ENCODE data around the gene LRP1B.

The LRP1B gene

DNA sequence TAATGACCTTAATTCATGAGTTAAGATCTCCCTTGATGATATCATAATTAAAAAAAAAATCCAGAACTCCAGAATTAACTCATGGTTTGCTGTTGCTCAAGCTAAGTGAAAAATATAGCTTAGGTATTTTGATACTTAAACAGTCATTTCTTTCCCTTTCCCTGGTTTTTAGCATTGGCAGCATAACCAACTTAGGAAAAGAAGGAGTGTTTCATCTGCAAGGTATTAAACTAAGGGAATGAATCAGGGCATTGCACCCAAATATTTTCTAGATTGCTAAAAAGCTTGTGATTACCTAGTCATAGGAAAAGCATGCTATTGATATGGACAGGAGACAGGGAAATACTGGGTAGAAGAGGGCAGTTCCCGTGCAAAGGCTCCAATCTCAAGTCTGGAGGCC is 207.2 kb downstream of the LRP1B start:
- H3K4me2 ChIP-seq (ENCODE audit: low read length) = no peak overlapping the region
- H2BK120ac ChIP-seq (ENCODE audit: low read depth, low read length) = no peak overlapping the region
- no peaks in the 10 kb centered on the region for H3K4me1 ChIP-seq (ENCODE audit: control insufficient read depth, low read depth, low read length)
- H3K27me3 ChIP-seq (ENCODE audit: insufficient read depth, low read length, poor library complexity) = no peaks in the 10 kb centered on the region
- no peak overlapping the region for H3K27ac ChIP-seq (ENCODE audit: low read depth, low read length)
- H2AK5ac ChIP-seq (ENCODE audit: low read length) = no peak overlapping the region
- DNase-seq = no peak
- no CpG with 5 or more reads among the region's 1 CpG for WGBS (ENCODE audit: extremely low coverage, insufficient coverage, low lambda C conversion rate)
- H2BK15ac ChIP-seq (replicated peaks; ENCODE audit: low read depth) = no peak overlapping the region
- H3K36me3 ChIP-seq (ENCODE audit: control insufficient read depth, insufficient read depth, low read length) = no peaks in the 10 kb centered on the region
- H3K4me3 ChIP-seq (ENCODE audit: low read length) = no peak overlapping the region
- H4K5ac ChIP-seq (ENCODE audit: low read length) = no peak overlapping the region
- no peak overlapping the region for H3K18ac ChIP-seq (ENCODE audit: low read length)
- H3K79me2 ChIP-seq (ENCODE audit: control insufficient read depth, insufficient read depth, low read length) = no peaks in the 10 kb centered on the region
- no peak overlapping the region for H3K9ac ChIP-seq (ENCODE audit: low read length)
- H3K23ac ChIP-seq (ENCODE audit: low read length) = no peak overlapping the region
- no peaks in the 10 kb centered on the region for H3K79me1 ChIP-seq (ENCODE audit: low read length)
- no peak overlapping the region for H2BK5ac ChIP-seq (ENCODE audit: low read length)
- H4K8ac ChIP-seq (ENCODE audit: low read depth, low read length) = no peak overlapping the region
- H3K4ac ChIP-seq (ENCODE audit: low read depth, low read length) = no peak overlapping the region
- H3K56ac ChIP-seq (ENCODE audit: low read length) = no peak overlapping the region

DNA sequence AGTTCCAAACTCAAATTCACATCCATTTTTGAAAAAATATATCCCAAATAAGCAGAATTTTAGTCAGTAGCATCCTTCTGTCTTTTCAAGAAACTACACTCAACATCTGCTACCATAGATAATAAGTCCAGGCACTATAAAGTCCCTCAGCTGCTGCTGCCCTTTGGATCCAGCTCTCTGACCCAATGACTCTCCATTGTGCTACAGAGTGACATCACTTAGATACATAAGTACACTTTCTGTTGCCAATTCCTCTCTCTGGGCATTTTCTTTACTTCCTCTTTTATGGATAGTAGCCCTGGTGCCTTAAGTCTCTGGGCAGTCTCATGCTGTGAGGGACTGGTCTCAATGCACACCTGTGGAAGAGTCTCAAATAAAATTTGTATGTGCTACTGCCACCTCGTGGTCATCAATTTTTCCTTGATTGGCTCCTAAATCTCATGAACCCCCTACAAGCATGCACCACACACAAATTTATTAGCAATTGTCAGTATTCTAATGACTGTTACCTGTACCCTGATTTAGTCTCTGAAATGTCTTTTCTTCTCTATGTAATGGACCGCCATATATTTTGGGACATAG is 219.2 kb downstream of the LRP1B start:
- Histone ChIP-seq H3K36me3 (ENCODE audit: control insufficient read depth, insufficient read depth, low read length) (no peaks in the 10 kb centered on the region), H4K8ac (ENCODE audit: low read depth, low read length) (no peak overlapping the region), H3K9ac (ENCODE audit: low read length) (no peak overlapping the region), H3K4me3 (ENCODE audit: low read length) (no peak overlapping the region), H2BK5ac (ENCODE audit: low read length) (no peak overlapping the region), H2BK120ac (ENCODE audit: low read depth, low read length) (no peak overlapping the region), H3K23ac (ENCODE audit: low read length) (no peak overlapping the region), H3K4me2 (ENCODE audit: low read length) (no peak overlapping the region), H3K56ac (ENCODE audit: low read length) (no peak overlapping the region), H3K79me2 (ENCODE audit: control insufficient read depth, insufficient read depth, low read length) (no peaks in the 10 kb centered on the region), H2BK15ac (replicated peaks; ENCODE audit: low read depth) (no peak overlapping the region), H3K79me1 (ENCODE audit: low read length) (no peaks in the 10 kb centered on the region), H3K4me1 (ENCODE audit: control insufficient read depth, low read depth, low read length) (no peaks in the 10 kb centered on the region), H3K18ac (ENCODE audit: low read length) (no peak overlapping the region), H3K27ac (ENCODE audit: low read depth, low read length) (no peak overlapping the region), H4K5ac (ENCODE audit: low read length) (no peak overlapping the region), H3K27me3 (ENCODE audit: insufficient read depth, low read length, poor library complexity) (no peaks in the 10 kb centered on the region), H2AK5ac (ENCODE audit: low read length) (no peak overlapping the region), H3K4ac (ENCODE audit: low read depth, low read length) (no peak overlapping the region)
- DNase-seq = peak; percentile 67
- WGBS (ENCODE audit: extremely low coverage, insufficient coverage, low lambda C conversion rate) = no CpG with 5 or more reads among the region's 2 CpGs

DNA sequence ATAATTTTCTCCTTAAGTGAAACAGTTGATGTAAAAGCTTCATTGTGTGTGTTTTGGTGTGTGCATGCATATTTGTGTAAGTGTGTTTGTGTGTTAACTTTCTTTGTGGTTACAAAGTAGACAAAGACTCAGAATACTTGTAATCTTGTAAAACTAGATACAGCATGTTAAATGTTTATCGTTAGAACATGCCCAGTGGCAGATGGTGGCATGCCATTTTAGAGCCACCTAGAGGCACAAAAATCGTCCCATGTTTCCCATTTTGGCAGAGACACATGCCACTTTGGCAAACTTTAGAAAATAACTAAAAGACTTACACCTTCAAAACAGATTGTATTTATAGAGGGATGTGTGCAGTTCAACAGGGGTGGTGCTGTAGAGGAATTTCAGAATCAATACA is 224.1 kb downstream of the LRP1B start:
- no peak overlapping the region for H2BK120ac ChIP-seq (ENCODE audit: low read depth, low read length)
- no peaks in the 10 kb centered on the region for H3K4me1 ChIP-seq (ENCODE audit: control insufficient read depth, low read depth, low read length)
- WGBS (ENCODE audit: extremely low coverage, insufficient coverage, low lambda C conversion rate) = no CpG with 5 or more reads among the region's 2 CpGs
- no peak overlapping the region for H2AK5ac ChIP-seq (ENCODE audit: low read length)
- H3K36me3 ChIP-seq (ENCODE audit: control insufficient read depth, insufficient read depth, low read length) = no peaks in the 10 kb centered on the region
- no peak overlapping the region for H3K4ac ChIP-seq (ENCODE audit: low read depth, low read length)
- no peaks in the 10 kb centered on the region for H3K79me2 ChIP-seq (ENCODE audit: control insufficient read depth, insufficient read depth, low read length)
- H3K18ac ChIP-seq (ENCODE audit: low read length) = no peak overlapping the region
- H3K23ac ChIP-seq (ENCODE audit: low read length) = no peak overlapping the region
- H3K79me1 ChIP-seq (ENCODE audit: low read length) = no peaks in the 10 kb centered on the region
- H3K27me3 ChIP-seq (ENCODE audit: insufficient read depth, low read length, poor library complexity) = no peaks in the 10 kb centered on the region
- H3K56ac ChIP-seq (ENCODE audit: low read length) = no peak overlapping the region
- no peak overlapping the region for H3K4me3 ChIP-seq (ENCODE audit: low read length)
- no peak overlapping the region for H3K9ac ChIP-seq (ENCODE audit: low read length)
- H2BK5ac ChIP-seq (ENCODE audit: low read length) = no peak overlapping the region
- H3K4me2 ChIP-seq (ENCODE audit: low read length) = no peak overlapping the region
- no peak for DNase-seq
- no peak overlapping the region for H4K5ac ChIP-seq (ENCODE audit: low read length)
- no peak overlapping the region for H4K8ac ChIP-seq (ENCODE audit: low read depth, low read length)
- no peak overlapping the region for H3K27ac ChIP-seq (ENCODE audit: low read depth, low read length)
- no peak overlapping the region for H2BK15ac ChIP-seq (replicated peaks; ENCODE audit: low read depth)

DNA sequence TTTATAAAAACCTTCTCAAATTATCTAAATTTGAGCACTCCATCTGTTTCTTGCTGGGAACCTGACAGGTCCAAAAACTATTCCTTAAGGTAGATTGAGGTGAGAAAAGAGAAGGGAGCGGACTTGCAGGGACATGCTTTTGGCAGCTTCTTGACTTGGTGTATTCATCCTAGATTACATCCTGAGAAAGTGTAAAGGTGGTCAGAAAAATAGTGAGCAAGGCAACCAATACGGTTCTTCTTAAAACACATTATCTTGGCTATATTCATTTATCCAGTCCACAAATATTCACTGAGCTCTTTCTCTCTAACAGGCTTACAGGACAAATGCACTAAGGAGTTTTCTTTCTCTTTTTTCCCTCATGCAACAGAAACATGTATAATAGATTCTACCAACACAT is 230.0 kb downstream of the LRP1B start:
- no peak overlapping the region for H3K18ac ChIP-seq (ENCODE audit: low read length)
- H3K23ac ChIP-seq (ENCODE audit: low read length) = no peak overlapping the region
- H3K4ac ChIP-seq (ENCODE audit: low read depth, low read length) = no peak overlapping the region
- H2BK15ac ChIP-seq (replicated peaks; ENCODE audit: low read depth) = no peak overlapping the region
- H3K56ac ChIP-seq (ENCODE audit: low read length) = no peak overlapping the region
- WGBS (ENCODE audit: extremely low coverage, insufficient coverage, low lambda C conversion rate) = no CpG with 5 or more reads among the region's 2 CpGs
- DNase-seq = no peak
- H3K27me3 ChIP-seq (ENCODE audit: insufficient read depth, low read length, poor library complexity) = no peaks in the 10 kb centered on the region
- no peak overlapping the region for H2AK5ac ChIP-seq (ENCODE audit: low read length)
- no peak overlapping the region for H4K5ac ChIP-seq (ENCODE audit: low read length)
- H3K4me3 ChIP-seq (ENCODE audit: low read length) = no peak overlapping the region
- no peak overlapping the region for H4K8ac ChIP-seq (ENCODE audit: low read depth, low read length)
- no peaks in the 10 kb centered on the region for H3K36me3 ChIP-seq (ENCODE audit: control insufficient read depth, insufficient read depth, low read length)
- no peaks in the 10 kb centered on the region for H3K79me1 ChIP-seq (ENCODE audit: low read length)
- no peak overlapping the region for H3K4me2 ChIP-seq (ENCODE audit: low read length)
- H2BK5ac ChIP-seq (ENCODE audit: low read length) = no peak overlapping the region
- H3K79me2 ChIP-seq (ENCODE audit: control insufficient read depth, insufficient read depth, low read length) = no peaks in the 10 kb centered on the region
- H3K27ac ChIP-seq (ENCODE audit: low read depth, low read length) = no peak overlapping the region
- no peaks in the 10 kb centered on the region for H3K4me1 ChIP-seq (ENCODE audit: control insufficient read depth, low read depth, low read length)
- H2BK120ac ChIP-seq (ENCODE audit: low read depth, low read length) = no peak overlapping the region
- no peak overlapping the region for H3K9ac ChIP-seq (ENCODE audit: low read length)

DNA sequence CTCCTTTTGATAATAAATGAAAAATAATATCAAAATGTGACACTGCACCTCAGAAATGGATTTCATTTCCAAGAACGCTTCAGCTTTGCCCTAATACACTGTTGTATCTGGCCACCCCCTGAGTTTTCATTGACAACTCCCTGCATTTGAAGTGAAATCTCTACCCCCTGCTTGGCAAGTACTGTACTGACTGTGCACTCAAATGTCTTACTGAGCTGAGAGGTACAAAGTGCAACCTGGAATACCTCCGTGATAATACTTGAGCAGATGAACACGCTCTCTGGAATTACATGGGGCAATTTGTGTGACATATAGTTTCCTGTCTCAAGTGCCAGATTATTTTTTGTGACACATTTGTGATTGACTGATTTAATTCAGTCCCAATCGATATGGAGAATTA is 231.1 kb downstream of the LRP1B start:
- H3K27me3 ChIP-seq (ENCODE audit: insufficient read depth, low read length, poor library complexity) = no peaks in the 10 kb centered on the region
- H2BK5ac ChIP-seq (ENCODE audit: low read length) = no peak overlapping the region
- no peak overlapping the region for H3K9ac ChIP-seq (ENCODE audit: low read length)
- H4K8ac ChIP-seq (ENCODE audit: low read depth, low read length) = no peak overlapping the region
- H3K23ac ChIP-seq (ENCODE audit: low read length) = no peak overlapping the region
- H2BK15ac ChIP-seq (replicated peaks; ENCODE audit: low read depth) = no peak overlapping the region
- no peaks in the 10 kb centered on the region for H3K79me2 ChIP-seq (ENCODE audit: control insufficient read depth, insufficient read depth, low read length)
- H3K56ac ChIP-seq (ENCODE audit: low read length) = no peak overlapping the region
- WGBS (ENCODE audit: extremely low coverage, insufficient coverage, low lambda C conversion rate) = no CpG with 5 or more reads among the region's 4 CpGs
- H3K4me1 ChIP-seq (ENCODE audit: control insufficient read depth, low read depth, low read length) = no peaks in the 10 kb centered on the region
- peak; percentile 6 for DNase-seq
- H2BK120ac ChIP-seq (ENCODE audit: low read depth, low read length) = no peak overlapping the region
- H3K36me3 ChIP-seq (ENCODE audit: control insufficient read depth, insufficient read depth, low read length) = no peaks in the 10 kb centered on the region
- no peak overlapping the region for H3K18ac ChIP-seq (ENCODE audit: low read length)
- no peak overlapping the region for H3K4ac ChIP-seq (ENCODE audit: low read depth, low read length)
- no peak overlapping the region for H3K4me3 ChIP-seq (ENCODE audit: low read length)
- no peak overlapping the region for H2AK5ac ChIP-seq (ENCODE audit: low read length)
- H3K27ac ChIP-seq (ENCODE audit: low read depth, low read length) = no peak overlapping the region
- H3K4me2 ChIP-seq (ENCODE audit: low read length) = no peak overlapping the region
- H3K79me1 ChIP-seq (ENCODE audit: low read length) = no peaks in the 10 kb centered on the region
- H4K5ac ChIP-seq (ENCODE audit: low read length) = no peak overlapping the region

DNA sequence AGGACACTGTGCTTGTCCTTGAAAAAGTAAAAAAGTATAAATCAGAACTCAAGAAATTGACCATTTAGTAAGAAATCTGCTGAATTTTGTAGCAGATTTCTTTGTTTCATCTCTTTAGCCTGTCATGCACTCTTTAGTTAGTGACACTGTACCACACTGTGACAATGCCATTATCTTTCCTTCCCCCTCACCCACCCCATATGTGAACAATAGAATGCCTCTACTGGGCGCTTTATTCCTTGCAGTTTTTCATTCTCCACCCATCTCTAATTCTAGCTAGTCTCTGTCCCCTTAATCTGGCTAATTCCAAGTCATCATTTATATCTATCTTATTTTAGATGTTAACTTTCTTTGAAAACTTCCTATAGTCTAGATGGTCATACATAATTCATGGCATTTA is 241.0 kb downstream of the LRP1B start:
- no peak overlapping the region for H4K8ac ChIP-seq (ENCODE audit: low read depth, low read length)
- no peaks in the 10 kb centered on the region for H3K79me2 ChIP-seq (ENCODE audit: control insufficient read depth, insufficient read depth, low read length)
- no peak overlapping the region for H2BK5ac ChIP-seq (ENCODE audit: low read length)
- no peak overlapping the region for H3K18ac ChIP-seq (ENCODE audit: low read length)
- H4K5ac ChIP-seq (ENCODE audit: low read length) = no peak overlapping the region
- no peaks in the 10 kb centered on the region for H3K4me1 ChIP-seq (ENCODE audit: control insufficient read depth, low read depth, low read length)
- no peaks in the 10 kb centered on the region for H3K36me3 ChIP-seq (ENCODE audit: control insufficient read depth, insufficient read depth, low read length)
- no peak overlapping the region for H3K56ac ChIP-seq (ENCODE audit: low read length)
- H3K4me2 ChIP-seq (ENCODE audit: low read length) = no peak overlapping the region
- no peak overlapping the region for H3K4me3 ChIP-seq (ENCODE audit: low read length)
- no peak overlapping the region for H3K23ac ChIP-seq (ENCODE audit: low read length)
- no peak overlapping the region for H2AK5ac ChIP-seq (ENCODE audit: low read length)
- H3K27ac ChIP-seq (ENCODE audit: low read depth, low read length) = no peak overlapping the region
- no peaks in the 10 kb centered on the region for H3K27me3 ChIP-seq (ENCODE audit: insufficient read depth, low read length, poor library complexity)
- H2BK120ac ChIP-seq (ENCODE audit: low read depth, low read length) = no peak overlapping the region
- H3K4ac ChIP-seq (ENCODE audit: low read depth, low read length) = no peak overlapping the region
- no peak for DNase-seq
- WGBS (ENCODE audit: extremely low coverage, insufficient coverage, low lambda C conversion rate) = no CpG with 5 or more reads among the region's 1 CpG
- no peaks in the 10 kb centered on the region for H3K79me1 ChIP-seq (ENCODE audit: low read length)
- no peak overlapping the region for H2BK15ac ChIP-seq (replicated peaks; ENCODE audit: low read depth)
- no peak overlapping the region for H3K9ac ChIP-seq (ENCODE audit: low read length)
